Middle frontal gyrus (tissue), 1 donor: ENCODE measurements around the gene TBATA.

ENCODE experiments used
- DNase-seq: peaks from one replicate; pipeline ENCODE4 v3.0.0-alpha.2; 2015; ENCODE audit warnings: low spot score; ENCODE audit errors: extremely low spot score

The TBATA gene, protein sequence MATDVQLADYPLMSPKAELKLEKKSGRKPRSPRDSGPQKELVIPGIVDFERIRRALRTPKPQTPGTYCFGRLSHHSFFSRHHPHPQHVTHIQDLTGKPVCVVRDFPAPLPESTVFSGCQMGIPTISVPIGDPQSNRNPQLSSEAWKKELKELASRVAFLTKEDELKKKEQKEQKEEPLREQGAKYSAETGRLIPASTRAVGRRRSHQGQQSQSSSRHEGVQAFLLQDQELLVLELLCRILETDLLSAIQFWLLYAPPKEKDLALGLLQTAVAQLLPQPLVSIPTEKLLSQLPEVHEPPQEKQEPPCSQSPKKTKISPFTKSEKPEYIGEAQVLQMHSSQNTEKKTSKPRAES

DNA sequence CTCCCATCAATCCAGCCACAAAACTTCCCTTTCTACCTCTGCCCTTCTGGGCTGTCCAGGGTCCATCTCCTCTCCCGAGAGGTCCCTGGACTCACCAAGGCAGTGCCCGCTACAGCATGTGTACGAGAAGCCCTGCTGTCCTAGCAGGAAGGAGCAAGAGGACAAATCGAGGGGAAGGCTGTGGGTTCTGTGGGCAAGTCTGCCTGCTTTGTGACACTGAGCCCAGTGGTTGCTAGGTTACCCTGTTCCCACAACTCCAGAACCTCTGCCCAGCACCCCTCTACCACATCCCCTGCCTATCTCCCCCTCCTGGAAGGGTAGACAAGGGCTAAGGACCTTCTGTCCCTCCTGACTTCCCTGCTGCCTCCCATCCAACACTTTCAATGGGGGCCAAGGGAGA lies at the start of gene TBATA:
TSS of gene TBATA (minus strand) at position 188 of the 400 bp plus-strand sequence. CDS start 1,998 bp downstream, outside the sequence.
- DNase-seq: no peak

DNA sequence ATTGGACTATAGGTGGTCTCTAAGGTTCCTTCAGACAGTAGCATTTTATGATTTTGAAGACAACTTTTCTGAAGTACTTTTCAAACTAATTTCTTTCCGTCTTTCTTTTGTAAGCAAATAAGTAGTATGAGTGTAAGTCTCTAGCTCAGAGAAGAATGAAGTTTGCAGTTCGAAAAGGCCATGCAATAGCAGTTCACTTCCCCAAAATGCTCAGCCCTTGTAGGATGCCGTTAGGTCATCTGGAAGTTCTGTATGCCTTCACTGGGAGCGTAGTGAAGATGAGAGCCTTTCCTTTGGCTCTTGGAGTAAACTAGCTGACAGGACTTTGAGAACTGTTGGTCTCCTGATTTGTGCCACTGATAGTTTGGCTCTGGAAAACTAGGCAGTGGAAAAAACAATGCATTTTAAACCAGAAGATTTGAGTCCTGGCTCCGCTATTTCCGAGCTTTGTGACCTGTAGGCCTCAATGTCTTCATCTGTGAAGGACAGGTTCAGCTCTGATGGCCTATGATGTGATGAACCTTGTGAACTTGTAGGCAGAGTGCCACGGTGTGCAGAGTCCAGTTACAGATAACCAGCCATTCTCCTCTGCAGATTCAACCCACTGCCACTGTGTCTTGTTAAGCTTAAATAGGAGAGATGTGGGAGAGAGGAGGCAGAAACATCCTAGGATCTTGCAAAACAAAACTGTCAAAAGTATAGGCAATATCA lies 49.4 kb upstream of the TBATA start:
- no peak for DNase-seq

DNA sequence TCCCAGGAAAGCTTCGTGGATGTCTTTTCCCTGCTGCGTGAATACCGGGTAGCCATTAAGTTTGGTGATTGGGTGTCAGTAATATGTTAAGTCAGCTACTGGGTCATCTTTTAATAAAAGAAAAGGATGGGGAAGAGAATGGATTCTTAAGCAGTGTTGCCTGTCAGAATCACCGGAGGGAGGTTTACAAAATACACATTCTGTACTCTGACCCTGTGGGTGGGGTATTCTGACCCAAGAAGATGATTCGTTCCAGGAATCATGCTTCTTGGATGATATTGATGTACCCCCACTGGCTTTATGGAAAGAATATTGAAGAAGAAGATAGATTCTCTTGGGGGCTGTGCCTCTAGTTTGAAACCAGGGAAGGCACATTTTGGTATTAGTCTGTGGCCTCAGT lies 48.8 kb upstream of the TBATA start:
- no peak for DNase-seq

DNA sequence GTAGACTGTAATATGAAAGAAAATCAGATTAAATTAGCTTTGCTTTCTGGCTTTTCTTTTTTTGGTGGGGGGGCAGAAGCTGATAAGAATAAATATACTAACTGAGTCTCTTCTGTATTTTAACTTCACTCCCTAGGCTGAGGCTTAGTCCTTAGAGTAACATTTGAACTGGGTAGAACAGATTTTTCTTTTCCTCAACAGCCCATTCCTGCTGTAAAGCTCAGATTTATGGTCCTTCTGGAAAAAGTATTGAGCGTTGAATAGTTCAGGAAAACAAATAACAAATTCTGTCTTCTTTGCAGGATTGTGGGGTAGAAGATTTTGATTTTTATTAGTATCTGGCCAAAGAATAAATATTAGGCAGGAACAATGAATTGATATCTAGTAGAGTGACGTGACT lies 48.4 kb upstream of the TBATA start:
- no peak for DNase-seq

DNA sequence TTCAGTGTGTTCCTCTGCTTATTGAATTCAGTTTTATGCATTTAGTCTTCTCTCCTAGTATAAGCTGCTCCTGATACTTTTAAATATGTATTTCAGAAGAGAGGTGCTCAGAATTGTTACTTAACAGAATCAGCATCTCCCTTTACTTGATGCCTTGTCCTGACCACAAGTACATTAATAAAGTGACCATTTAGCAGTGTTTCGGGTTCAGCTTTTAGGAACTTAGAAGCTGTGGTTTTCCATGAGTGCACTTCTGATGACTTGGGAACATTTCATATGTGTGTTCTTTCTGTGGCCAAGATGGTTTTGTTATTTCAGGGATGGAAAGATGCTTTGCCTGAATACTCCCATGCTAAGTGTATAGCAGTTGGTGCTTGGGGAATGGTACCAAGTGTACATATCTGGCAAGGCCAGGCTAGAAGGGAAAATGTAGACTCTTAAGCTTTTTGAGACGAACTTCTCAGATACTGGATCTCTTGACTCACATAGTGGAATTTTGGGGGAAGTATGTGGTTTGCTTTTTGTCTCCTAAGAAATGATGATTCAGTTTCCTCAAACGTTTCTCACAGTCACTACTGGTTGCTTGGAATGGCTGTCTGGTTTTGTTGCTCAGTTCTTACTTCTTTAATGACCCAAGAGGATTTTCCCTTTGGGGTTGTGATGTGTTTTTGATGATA lies 47.8 kb upstream of the TBATA start:
- DNase-seq: no peak

DNA sequence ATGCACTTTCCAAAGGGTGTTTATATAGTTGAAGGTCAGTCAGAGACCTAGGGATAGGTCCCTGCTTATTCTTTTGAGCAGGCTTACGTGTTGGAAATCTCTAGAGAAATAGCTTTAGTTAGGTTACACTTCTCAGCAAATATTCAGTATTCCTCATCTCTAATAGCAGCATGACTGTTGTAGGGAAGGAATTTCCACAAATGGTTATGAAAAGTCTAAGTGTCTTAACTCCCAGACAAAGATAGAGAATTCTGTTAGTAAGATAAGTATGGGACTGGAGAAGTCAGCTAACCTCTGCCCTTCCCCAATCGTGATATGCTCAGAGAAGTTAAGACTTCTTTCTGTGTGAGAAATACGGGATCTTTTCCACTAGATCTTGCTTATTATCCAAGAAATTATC lies 47.0 kb upstream of the TBATA start:
- DNase-seq: no peak

DNA sequence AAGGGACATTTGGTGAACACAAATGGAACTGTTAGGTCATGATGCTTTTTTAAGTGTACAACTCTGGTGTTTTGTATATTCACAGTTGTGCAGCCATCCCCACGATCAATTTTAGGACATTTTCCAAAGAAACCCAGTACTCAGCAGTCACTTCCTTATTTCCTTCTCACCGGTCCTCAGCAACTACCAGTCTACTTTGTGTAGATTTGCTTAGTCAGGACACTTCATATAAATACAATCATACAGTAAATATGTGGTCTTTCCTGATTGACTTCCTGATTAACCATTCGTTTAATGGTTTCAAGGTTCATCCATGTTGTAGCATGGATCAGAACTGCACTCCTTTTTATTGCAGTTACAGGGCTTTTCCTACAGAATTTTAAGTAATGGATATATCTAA lies 45.0 kb upstream of the TBATA start:
- no peak for DNase-seq

DNA sequence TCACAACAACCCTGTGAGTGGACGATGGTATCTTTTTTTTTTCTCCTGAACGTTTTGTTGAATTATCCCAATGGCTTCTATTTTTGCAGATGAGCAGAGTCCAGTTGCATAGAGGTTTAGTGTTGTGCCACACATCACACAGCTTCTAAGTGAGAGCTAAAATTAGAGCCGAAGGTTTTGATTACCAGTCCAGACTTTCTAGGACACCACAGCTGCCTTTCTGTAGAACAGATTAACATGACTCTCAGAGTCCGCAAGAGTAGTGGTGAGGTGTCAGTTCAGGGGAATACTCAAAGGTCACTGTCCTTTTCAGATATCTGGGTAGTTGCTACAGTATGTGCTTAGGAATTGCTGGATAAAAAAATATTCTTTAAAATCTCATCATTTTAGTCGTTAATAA lies 44.4 kb upstream of the TBATA start:
- DNase-seq: no peak

DNA sequence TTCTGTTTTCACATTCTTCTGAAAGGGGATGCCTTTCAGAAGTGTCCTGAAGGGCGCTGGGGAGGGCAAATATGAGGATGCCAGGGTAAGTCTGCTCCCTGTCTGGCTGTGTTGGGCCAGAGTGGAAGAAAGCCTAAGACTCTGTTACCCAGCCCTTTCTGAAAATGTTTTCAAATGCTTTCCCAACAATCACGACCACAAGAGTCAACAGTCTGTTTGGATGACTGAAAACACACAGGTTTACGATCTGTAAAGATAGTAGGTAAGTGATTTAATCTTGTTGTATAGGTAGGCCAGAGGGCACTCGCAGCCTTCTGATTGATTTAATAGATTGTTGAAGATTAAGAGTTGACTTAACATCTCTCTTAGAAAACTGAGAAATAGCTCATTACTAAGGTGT lies 43.7 kb upstream of the TBATA start:
- DNase-seq: no peak

DNA sequence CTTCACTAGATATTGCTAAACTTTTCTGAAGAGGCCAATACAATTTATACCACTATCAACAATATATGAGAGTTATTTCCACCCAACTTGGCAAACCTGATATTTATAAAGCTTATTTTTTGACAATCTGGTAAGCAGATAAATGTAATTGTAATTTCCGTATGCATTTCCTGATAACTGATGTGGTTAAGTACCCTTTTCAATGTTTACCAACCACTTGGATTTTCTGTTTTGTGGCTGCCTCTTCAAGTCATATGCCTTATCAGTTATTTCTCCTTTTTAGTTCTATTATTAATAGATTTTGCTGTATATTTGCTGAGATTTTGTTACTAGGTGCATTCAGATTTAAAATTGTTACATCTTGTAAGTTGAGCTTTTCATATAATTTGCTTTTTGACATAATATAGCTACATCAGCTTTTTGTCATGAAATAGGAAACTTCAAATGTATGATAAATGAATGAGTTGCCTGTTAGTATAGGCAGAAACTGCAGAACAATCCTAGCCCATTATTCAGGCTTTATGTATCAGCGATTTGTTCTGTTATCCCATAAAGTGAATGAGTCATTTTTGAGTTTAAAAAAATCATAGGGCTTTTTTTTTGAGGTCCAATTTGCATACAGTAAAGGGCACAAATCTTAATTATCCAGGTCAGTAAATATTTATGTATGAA lies 42.0 kb upstream of the TBATA start:
- no peak for DNase-seq

DNA sequence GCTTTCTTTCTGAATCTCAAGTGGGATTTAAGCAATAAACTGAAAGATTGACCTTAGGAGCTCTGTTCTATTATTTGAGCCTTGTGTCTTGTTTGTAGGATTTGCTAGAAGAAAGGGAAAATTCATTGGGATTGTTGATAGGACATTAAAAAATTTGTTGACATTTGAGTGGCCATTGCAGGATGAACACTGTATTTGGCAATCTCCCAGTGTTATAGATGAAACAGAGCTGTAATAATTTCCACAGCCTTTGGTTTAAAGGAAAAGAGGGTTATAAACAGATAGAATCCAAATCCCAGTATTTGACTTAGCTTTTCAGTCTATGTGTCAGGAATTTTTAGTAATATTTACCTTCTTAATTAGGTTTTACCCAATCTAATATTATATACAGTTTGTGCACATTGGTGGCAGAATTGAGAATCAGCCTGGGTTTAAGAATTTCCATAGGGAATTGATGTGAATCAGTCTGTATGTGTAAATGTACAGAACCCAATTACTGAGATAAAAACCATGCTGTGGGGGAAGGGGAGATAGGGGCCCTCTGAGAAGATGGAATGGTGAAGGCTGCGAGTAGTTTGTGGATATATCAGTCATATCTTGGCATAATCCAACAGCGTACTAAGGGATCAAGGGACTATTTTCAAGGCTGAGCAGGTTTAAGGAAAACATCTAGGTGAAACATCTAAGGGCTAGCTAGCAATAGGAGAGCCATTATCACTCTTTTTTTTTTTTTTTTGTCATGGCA lies 37.1 kb upstream of the TBATA start:
- DNase-seq: no peak

DNA sequence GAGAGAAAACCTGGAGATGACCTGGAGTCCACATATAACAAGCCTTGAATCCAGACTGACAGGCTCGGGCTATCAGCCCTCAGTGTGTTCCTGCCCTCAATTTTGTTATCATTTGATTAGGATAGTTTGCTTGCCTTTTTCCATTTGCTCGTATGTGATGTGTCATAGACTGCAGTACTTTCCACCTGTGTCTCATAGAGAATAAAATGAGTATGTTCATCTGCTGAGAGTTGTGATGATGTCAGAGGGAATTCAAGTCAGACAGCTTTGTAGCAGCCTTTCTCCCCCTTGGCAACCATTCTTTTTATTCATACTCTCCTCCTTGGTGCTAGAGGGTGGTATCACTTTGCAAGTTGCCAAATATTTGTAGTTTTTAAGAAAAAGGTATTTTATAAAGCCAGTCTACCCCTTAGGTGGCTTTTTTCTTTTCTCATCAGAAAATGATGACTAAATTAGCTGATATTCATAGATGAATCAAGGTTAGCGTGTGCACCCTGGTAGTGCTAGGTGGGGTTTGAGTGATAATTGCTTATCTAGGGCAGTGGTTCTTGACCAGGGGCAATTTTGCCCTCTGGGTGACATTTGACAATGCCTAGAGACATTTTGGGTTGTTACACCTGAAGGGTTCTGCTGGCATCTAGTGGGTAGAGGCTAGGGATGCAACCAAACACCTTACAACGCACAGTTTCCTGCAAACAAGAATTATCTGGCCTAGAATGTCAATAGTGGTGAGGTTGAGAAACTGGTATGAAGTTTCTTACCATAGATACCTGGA lies 36.0 kb upstream of the TBATA start:
- no peak for DNase-seq

DNA sequence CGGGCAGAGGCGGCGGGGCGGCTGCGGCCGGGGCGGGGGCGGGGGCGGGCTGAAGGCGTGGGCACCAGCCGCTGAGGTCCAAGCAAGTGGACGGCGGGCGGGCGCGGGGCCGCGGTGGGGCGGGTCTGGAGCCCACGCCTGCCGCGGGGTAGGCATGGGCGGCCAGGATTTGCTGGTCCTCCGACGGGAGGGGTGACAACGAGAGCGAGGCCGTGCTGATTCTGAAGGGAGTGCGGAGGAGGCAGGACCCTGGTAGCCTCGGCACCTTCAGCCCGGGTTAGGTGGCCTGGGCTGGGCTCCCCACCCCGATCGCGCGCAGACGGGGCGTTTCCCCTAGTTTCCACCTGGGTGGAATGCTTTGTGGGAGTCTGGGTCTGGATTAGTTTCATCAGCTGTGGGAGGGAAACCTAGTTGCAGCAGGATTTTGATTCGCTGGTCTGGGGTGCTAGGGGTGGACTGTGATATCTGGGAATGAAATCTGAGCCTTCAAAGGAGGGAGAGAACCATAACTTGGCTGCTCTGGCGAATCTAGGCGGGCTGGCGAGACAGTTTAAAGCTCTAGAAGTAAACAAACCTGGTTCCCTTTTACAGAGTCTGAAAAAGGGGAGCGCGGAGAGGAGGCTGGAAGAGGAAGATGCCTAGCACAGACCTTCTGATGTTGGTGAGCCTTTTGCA lies 31.2 kb upstream of the TBATA start:
- DNase-seq: peak; percentile 41

DNA sequence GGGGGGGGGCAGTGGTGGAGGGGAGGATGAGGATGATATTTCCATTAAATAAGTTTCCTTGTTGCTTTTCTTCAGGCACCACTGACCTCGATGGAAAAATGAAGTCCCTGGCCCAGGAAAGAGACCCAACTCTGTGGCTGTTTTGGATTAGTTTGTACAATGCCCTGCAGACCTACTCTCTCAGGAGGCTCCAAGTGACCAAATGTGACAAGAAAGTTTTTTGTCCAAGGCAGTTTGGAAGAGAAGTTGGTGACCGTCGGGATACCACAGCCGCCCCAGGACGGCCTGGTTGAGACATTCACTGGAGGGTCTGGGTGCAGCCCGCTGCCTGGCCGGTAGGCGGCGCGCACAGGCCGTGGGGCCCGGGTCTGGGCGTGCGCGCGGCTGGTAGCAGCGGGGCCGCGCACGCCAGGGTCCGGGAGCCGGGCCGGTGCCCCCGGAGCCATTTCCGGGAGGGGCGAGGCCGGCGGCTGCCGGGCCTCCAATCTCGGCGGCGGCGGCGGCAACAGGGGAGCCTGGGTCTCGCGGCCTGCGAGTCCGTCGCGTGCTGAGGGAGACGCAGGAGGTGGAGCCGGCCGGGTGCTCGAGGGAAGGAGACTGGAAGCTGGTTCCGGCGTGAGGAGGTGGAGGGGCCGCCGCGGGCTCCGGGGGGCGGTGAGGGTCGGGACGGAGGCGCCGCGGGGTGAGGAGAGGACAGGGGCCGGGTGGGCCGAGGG lies 30.5 kb upstream of the TBATA start, which contains the start of gene SGPL1:
TSS of gene SGPL1 (plus strand) at position 445 of the 716 bp plus-strand sequence. CDS start 906 bp downstream, outside the sequence.
- DNase-seq: peak; percentile 75

DNA sequence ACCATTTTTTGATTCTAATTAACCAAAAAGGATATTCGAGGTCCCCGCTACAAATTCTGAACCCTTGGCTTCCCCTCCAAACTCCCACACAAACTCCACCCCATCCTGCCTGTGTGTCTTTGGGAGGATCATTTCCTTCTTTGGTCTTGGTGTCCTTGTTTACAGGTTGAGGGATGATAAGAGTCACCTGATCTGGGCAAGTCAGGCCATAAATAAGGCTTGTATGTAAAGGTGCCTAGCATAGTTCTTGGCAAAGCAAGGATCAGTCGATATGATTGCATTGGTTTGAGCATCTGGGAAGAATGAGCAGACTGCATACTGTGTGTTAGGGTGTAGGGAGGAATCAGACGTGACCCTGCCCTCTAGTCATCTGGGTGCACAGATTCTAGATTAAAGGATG lies 28.9 kb upstream of the TBATA start:
- DNase-seq: no peak

DNA sequence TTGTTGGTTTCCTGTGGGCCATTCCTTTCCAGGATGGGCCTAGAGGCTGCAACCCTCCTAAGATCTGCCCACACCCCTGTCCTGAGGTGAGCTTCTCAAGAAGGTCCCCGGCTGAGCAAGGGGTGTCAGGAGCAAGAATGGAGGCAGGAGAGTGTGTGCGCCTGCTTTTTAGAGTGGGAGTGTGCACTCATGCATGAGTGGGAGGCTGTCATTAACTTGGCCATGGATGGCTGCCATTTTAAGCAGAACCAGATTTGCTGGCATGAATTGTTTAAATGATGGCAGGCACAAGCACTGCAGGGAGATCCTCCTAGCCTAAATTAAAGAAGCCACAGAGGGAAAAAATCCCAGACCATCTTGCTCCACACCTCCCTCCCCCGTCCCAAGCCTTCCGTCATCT lies 27.6 kb upstream of the TBATA start:
- no peak for DNase-seq

DNA sequence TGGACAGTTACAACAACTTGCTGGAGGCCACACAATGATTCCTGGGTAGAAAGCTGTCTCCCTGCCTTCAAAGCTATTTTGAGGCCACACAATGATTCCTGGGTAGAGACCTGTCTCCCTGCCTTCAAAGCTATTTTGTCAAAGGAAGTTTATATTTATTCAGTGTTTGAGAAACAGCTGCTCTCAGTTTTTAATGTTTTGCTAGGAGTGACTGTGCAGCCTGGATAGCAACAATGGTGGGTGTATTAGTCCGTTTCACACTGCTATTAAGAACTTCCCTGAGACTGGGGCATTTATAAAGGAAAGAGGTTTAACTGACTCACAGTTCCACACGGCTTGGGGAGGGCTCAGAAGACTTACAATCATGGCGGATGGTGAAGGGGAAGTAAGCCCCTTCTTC lies 26.7 kb upstream of the TBATA start:
- no peak for DNase-seq

DNA sequence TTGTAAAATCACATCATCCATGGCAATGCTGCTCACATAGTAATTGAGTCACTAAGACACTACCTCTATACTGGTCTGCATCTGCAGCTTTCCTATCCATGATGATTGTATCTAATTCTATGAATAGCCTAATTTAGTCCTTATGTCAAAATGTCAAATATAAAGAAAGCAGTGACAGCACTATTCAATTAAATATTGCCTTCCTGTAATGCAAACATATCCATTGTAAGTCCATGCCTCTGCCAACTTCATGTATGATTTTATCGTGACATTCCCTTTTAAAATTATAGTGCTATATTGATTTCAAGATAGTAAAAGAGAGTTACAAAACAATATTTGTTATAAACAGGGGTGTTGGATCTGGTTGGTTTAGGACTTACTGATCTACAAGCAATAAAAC lies 25.8 kb upstream of the TBATA start:
- DNase-seq: no peak

DNA sequence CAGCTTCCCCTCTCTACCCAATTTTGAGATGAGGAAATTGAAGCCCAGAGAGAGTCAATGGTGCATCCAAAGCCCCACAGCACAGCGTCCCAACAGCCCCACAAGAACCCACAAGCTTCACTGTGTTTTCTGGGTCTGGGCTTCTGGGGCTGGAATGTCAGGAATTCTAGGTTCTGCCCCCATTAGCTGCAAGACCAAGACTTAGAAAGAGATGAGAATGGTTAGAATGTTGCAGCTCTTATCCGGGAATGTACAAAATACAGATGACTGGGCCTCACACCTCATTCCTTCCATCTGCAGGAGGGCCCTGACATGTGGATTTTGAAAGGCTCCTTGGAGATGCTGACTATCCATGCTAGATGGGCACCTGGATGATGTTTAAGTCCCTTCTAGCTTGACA lies 24.5 kb upstream of the TBATA start:
- no peak for DNase-seq
